HG03575 (cell line): ENCODE results near the gene EXOSC9.
"Not testable (repeated sequence)": the region's sequence is repeated elsewhere in the genome, so short reads cannot be mapped to it uniquely, and the experiment has no call there.

Experiments
- ATAC-seq: cut with Tn5 transposase; IDR thresholded peaks from one replicate; pipeline ENCODE4 v1.9.1; 2021; ENCODE audit not compliant: unreplicated experiment, insufficient number of reproducible peaks, low FRiP score; ENCODE audit errors: extremely low read depth

EXOSC9 gene, protein sequence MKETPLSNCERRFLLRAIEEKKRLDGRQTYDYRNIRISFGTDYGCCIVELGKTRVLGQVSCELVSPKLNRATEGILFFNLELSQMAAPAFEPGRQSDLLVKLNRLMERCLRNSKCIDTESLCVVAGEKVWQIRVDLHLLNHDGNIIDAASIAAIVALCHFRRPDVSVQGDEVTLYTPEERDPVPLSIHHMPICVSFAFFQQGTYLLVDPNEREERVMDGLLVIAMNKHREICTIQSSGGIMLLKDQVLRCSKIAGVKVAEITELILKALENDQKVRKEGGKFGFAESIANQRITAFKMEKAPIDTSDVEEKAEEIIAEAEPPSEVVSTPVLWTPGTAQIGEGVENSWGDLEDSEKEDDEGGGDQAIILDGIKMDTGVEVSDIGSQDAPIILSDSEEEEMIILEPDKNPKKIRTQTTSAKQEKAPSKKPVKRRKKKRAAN

GRCh38 chr4:121800961-121801714 is at the start of gene EXOSC9:
Gene EXOSC9 (plus strand): TSS chr4:121801323. CDS start chr4:121801425, 102 bp downstream.
- ATAC-seq: peak; percentile 57

- not testable (repeated sequence) for ATAC-seq
Measured at GRCh38 chr4:121752142-121752541, 49.0 kb upstream of the EXOSC9 start.

DNA sequence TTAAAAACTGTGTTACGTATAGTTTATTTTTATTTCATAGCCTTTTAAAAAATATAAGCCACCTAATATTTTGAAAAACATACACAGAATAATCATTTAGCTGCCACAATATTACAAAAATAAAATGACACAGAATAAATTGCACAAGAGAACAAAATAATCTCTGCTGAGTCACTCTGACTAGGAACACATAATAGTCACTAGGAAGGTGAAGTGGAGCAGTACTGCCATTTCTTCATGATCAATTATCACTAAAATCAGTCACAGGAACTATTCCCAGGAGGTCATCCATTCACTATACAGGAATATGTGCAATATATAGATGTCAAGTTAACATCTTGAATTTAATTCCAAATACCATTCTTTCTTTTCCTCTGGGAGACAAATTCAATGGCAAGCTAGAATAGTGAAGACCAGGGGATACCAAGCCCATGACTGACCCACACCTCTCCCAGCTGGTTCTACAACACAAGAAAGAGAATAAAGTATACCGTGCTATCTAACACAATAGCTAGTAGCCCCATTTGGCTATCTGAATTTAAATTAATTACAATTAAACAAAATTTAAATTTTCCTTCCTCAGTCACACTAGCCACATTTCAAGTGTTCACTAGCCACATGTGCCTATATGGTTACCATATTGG is 42.1 kb upstream of the EXOSC9 start:
- ATAC-seq: no peak

DNA sequence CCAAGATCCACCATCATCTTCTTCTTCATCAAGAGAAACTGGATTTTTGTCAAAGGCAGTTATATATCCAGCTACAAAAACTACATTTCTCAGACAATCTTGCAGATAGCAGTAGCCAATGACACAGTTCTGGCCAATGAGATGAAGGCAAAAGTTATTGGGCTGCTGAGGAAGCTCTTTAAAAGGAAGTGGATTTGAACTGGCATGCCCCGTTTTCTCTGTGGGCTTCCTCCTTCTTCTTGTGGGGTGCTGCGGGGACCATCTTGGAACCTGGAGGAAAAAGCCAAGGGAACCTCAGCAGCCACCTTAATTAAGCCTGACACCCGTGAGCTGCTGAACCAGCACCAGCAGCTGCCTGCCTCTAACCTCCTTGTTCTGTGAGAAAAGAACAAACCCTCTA is 40.9 kb upstream of the EXOSC9 start:
- ATAC-seq: no peak

DNA sequence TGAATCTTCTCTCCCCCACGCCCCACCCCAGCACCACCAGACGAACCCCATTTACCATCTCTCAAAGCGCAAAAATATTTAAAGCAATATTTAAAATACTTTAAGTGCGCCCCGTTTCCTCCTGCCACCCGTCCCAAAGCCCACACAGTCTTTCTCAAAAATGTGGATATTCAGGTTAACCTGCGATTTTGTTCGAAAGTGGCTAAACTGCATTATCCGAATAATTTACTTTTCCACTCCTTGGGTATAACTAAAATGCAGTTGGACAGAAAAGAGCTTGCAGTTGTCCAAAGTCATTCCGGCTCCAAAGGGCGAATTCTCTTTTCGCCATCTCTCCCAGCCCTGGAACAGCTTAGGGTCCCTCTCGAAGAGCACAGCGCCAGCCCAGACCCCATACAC is 36.8 kb upstream of the EXOSC9 start:
- no peak for ATAC-seq

GRCh38 chr4:121764702-121765367 is 36.3 kb upstream of the EXOSC9 start, which contains the start of gene SMIM43:
Gene SMIM43 (minus strand): TSS chr4:121765164. CDS start chr4:121765105, 59 bp downstream.
- ATAC-seq: no peak

DNA sequence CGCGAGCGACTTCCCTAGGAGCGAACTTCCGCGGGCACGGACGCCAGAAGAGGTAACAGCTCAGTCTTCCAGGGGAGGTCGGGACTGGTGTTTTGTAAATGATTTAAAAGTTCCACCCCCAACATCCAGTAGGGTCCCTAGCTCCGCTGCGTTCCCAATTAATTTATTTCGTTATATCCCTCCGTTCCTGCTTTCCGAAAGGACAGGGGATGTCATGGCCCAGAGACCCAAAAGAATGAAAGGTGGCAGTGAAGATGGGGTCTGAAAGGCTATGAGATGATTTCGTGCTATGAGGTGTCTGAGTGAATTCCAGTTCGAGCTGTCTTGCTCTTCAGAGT is 35.8 kb upstream of the EXOSC9 start:
- no peak for ATAC-seq

DNA sequence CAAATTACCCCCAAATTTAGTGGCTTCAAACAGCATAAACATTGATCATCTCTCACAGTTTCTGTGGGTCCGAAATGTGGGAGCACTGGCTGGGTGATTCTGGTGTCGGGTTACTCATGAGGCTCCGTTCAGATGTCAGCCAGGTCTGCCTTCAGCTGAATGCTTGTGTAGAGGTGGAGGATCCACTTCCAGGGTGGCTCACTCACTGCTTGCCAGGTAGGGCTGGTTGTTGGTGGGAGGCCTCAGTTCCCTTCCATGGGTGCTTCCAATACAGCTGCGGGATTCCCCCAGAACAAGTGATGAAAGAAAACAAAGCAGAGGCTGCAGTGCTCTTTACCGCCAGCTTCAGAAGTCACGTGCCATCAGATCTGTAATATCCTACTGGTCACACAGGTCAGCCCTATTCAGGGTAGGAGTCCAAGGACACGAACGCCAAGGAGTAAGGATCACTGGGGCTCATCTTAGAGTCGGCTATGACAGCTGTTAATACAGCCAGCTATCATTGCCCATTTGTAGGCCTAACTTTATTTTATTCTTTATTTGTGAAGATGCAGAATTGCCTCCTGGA is 35.1 kb upstream of the EXOSC9 start:
- ATAC-seq: no peak

- no peak for ATAC-seq
Measured at GRCh38 chr4:121767166-121767565, 34.0 kb upstream of the EXOSC9 start.

DNA sequence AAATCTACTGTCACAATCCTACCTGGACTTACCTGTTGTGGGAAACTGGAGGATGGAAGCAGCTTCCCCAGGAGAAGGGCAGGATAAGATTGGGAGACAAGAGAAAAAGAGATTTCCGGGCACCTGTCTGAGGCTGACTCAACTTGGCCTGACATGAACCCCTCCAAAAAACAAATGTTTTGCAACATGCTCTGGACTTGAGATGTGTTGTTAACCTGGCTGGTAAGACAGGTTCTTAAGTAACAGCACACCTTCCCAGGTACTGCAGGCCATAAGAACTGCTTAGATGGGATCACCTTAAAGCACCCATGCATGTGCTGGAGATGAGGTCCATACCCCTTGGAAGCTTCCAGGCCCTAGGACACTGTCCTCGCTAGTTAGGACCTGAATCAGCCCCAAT is 31.8 kb upstream of the EXOSC9 start:
- no peak for ATAC-seq

DNA sequence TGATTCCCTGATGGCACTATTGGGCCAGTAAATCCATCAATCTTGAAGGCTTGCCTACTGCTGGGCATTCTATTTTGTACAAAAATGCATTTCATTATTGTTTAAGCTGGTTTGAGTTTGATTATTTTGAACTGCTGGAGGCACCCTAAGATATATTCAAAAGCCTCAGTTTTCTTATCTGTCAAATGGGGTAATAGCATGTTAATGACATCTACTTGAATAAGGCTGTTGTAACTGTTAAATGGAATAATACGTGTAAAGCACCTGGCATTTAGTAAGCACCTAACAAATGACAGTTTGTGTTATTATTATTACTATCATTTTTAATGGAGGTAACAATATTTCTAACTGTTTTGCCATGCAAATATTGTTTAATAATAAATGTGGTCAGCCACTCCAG is 29.3 kb upstream of the EXOSC9 start:
- ATAC-seq: no peak

- ATAC-seq: no peak
Measured at GRCh38 chr4:121773883-121774282, 27.2 kb upstream of the EXOSC9 start.

GRCh38 chr4:121776610-121777401 is 24.3 kb upstream of the EXOSC9 start:
- no peak for ATAC-seq

DNA sequence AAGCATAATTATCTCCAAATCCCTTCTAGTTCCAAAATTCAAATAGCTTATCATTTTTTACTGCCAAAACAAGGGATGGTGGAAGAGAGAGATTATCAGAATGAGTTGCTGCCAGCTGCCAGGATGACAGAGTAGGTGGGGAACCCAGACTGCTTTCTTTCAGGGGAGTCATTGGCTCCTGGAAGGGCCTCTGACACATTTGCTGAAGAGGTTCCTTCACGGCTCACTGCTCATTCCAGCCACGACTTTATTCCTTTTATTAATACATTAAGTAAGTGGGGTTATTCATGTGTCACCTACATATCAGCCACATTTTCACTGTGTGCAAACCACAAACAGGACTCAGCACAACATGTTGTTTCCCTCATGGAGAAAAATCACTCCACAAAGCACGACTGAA is 23.5 kb upstream of the EXOSC9 start:
- no peak for ATAC-seq

DNA sequence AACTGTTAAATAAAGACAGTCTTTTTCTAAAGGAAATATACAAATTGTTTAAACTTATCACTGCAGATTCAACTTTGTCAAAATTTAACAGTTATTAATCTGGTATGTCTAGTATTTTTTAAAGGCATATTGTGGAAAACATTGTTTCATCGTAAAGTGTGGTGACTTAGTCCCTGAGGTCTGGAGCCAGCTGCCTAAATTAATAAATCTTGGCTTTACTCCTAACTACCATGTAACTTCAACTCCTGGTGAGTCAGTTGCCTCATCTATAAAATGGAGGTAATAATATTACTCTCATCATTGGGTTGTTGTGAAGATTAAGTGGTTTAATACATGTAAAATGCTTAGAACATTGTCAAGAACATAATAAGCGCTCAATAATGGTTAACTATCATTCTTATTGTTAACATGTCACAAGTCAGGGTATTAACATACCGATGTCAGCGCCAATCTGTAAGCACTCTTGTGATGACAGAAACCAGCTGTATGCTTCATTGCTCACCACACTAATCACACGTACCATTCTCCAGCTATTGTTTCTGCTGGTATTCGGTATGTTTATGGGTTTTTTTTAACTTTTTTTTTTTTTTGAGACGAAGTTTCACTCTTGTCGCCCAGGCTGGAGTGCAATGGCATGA is 22.0 kb upstream of the EXOSC9 start:
- ATAC-seq: no peak

GRCh38 chr4:121783210-121783609 is 17.9 kb upstream of the EXOSC9 start:
- no peak for ATAC-seq

GRCh38 chr4:121784401-121784800 is 16.7 kb upstream of the EXOSC9 start:
- ATAC-seq: no peak

DNA sequence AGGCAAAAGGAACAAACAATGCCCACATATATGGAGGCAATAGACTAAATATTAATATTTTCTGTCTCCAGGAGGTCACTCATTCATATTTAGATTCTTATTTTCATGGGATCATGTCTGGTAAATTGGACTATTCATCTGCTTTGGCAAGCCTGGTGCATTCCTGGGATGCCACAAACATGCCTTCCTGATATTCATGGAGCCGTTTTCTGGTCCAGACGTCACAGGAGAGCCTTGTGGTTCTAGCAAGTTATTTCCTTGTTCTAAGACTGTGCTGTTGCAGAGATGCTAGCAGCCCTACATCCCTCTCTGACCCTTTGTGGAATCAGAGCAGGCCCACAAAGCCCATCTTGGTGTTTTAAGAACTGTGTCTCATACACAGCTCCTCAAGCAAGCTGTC is 16.1 kb upstream of the EXOSC9 start:
- ATAC-seq: no peak
